ENCODE data around the gene UGT1A7. TPM values are rescaled to one million over a fixed set of nuclear protein-coding genes. Genes with fewer than 3 reads are reported as not detected.
"Not testable (repeated sequence)": the region's sequence is repeated elsewhere in the genome, so short reads cannot be mapped to it uniquely, and the experiment has no call there.

The UGT1A7 gene
- not detected for total RNA-seq

DNA sequence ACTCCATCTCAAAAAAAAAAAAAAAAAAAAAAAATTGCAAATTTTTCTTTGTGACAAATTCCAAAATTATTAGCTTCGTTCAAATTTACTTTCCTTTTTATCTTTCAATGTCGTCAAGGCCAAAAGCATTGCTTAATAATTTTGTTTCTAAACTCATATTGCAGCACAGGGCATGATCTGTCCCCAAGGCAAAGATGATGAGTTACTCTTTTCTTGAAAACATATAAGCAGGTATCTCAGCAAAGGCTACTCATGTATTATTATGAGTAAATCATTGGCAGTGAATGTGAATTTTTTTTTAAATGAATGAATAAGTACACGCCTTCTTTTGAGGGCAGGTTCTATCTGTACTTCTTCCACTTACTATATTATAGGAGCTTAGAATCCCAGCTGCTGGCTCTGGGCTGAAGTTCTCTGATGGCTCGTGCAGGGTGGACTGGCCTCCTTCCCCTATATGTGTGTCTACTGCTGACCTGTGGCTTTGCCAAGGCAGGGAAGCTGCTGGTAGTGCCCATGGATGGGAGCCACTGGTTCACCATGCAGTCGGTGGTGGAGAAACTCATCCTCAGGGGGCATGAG lies at the start of gene UGT1A7:
UGT1A7 (plus strand) TSS at position 381 of the 579 bp plus-strand sequence; CDS start at position 418, 37 bp downstream.
- WGBS, 2 donors: 74 to 88% methylated on average over 4 to 5 of the region's 5 CpGs
- Histone ChIP-seq H3K36me3 (no peaks in the 10 kb centered on the region), H3K27ac (no peak within 1 kb of the TSS), H3K9me3 (no peaks in the 10 kb centered on the region), H3K27me3 (no peaks in the 10 kb centered on the region), H3K4me3 (no peak within 1 kb of the TSS), H3K4me1 (no peaks in the 10 kb centered on the region)
- DNase-seq: no peak
- TF ChIP-seq EP300 (IDR thresholded peaks at IDR 0.05): no peak
- TF ChIP-seq POLR2A (IDR thresholded peaks at IDR 0.05): no peak
- TF ChIP-seq POLR2AphosphoS5 (IDR thresholded peaks at IDR 0.05): no peak
- TF ChIP-seq CTCF (IDR thresholded peaks at IDR 0.05): no peak
- ATAC-seq (ENCODE audit: low FRiP score in 2 of 2): no peak

- WGBS, 2 donors: 89 to 90% methylated on average over 10 of the region's 10 CpGs
These were observed 45.4 kb upstream of the UGT1A7 start, which contains the start of gene UGT1A10 for GRCh38 chr2:233636306-233636705. Gene UGT1A10 (plus strand): TSS chr2:233636448. CDS start chr2:233636523, 75 bp downstream.

GRCh38 chr2:233638836-233639235 lies 42.9 kb upstream of the UGT1A7 start:
- TF ChIP-seq EP300 (IDR thresholded peaks at IDR 0.05): no peak
- no peak for TF ChIP-seq CTCF (IDR thresholded peaks at IDR 0.05)
- TF ChIP-seq POLR2AphosphoS5 (IDR thresholded peaks at IDR 0.05): no peak
- no peak for TF ChIP-seq POLR2A (IDR thresholded peaks at IDR 0.05)
- DNase-seq (no peak), ATAC-seq (ENCODE audit: low FRiP score in 2 of 2) (no peak)
- no peak overlapping the region for H3K4me3 ChIP-seq
- H3K27ac ChIP-seq: no peak overlapping the region
- no peaks in the 10 kb centered on the region for H3K27me3 ChIP-seq
- H3K36me3 ChIP-seq: no peaks in the 10 kb centered on the region
- 53 to 64% methylated on average over 5 of the region's 5 CpGs for WGBS, 2 donors
- H3K9me3 ChIP-seq: no peaks in the 10 kb centered on the region
- no peaks in the 10 kb centered on the region for H3K4me1 ChIP-seq

More at GRCh38 chr2:233636306-233636705, 45.4 kb upstream of the UGT1A7 start, which contains the start of gene UGT1A10:
- not testable (repeated sequence) for H3K27me3 ChIP-seq; H3K4me1 ChIP-seq; H3K36me3 ChIP-seq; ATAC-seq (ENCODE audit: low FRiP score in 2 of 2); H3K9me3 ChIP-seq; H3K4me3 ChIP-seq; H3K27ac ChIP-seq
- peak in 1 of 2 donors; percentile 12 for DNase-seq

DNA sequence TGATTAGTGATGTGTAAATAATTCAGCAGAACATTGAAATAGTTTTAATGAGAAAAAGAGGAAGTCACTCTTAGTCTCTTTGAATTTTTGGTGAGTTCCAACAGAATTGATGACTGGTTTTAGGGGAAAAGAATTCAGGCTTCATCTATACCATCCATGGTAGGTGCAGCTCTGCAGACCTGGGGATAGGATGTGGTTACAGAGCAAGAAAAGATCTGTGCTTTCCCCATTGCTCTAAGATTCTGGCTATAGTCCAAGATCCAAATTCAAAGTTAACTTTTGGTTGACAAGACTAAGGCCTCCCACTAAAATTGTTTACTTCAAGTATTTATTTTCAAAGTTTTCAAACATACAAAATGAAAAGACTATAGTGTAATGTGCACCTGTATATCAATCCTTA lies 41.8 kb upstream of the UGT1A7 start:
- DNase-seq (no peak), ATAC-seq (ENCODE audit: low FRiP score in 2 of 2) (no peak)
- no peak for TF ChIP-seq POLR2AphosphoS5 (IDR thresholded peaks at IDR 0.05)
- TF ChIP-seq EP300 (IDR thresholded peaks at IDR 0.05): no peak
- TF ChIP-seq CTCF (IDR thresholded peaks at IDR 0.05): no peak
- TF ChIP-seq POLR2A (IDR thresholded peaks at IDR 0.05): no peak
- Histone ChIP-seq H3K4me1 (no peaks in the 10 kb centered on the region), H3K9me3 (no peaks in the 10 kb centered on the region), H3K27me3 (no peaks in the 10 kb centered on the region), H3K27ac (no peak overlapping the region), H3K36me3 (no peaks in the 10 kb centered on the region), H3K4me3 (no peak overlapping the region)

DNA sequence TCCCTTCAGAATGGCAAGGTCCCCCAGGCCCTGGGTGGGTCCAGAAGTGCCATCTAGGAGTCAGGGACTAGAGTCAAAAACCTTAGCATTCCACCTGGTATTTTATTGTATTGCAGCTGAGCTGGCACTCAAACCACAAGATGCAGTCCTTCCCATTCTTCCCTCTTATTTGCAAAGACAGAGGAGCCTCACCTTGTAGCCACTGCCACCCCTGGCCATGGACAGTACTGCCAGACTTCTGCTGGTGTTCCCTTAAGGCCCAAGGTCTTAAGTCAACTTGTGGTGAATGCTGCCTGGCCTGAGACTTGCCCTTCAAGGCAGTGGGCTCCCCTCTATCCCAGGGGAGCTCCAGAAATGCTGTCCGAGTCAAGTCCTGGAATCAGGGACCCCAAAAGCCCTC lies 38.6 kb upstream of the UGT1A7 start:
- H3K27ac ChIP-seq: no peak overlapping the region
- ATAC-seq (ENCODE audit: low FRiP score in 2 of 2) (no peak), DNase-seq (no peak)
- H3K4me3 ChIP-seq: no peak overlapping the region
- no peak for TF ChIP-seq POLR2AphosphoS5 (IDR thresholded peaks at IDR 0.05)
- no peak for TF ChIP-seq EP300 (IDR thresholded peaks at IDR 0.05)
- TF ChIP-seq CTCF (IDR thresholded peaks at IDR 0.05): peak in 1 of 6 experiments; percentile 8
- no peak for TF ChIP-seq POLR2A (IDR thresholded peaks at IDR 0.05)
- no peaks in the 10 kb centered on the region for H3K4me1 ChIP-seq
- H3K9me3 ChIP-seq: peaks cover 0 to 19% (median 10%) of the 10 kb centered on the region in 4 donors
- H3K27me3 ChIP-seq: no peaks in the 10 kb centered on the region
- WGBS, 2 donors: 92% methylated on average over 1 of the region's 1 CpG; no CpG with 5 or more reads in 1 of the 2 donors
- no peaks in the 10 kb centered on the region for H3K36me3 ChIP-seq

DNA sequence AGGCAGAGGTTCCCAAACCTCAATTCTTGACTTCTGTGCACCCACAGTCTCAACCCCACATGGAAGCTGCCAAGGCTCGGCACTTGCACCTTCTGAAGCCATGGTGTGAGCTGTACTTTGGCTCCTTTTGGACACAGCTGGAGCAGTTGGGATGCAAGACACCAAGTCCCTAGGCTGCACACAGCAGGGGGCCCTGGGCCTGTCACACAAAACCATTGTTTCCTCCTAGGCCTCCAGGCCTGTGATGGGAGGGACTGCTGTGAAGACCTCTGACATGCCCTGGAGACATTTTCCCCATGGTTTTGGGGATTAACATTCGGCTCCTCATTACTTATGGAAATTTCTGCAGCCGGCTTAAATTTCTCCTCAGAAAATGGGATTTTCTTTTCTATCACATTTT lies 35.7 kb upstream of the UGT1A7 start:
- not testable (repeated sequence) for H3K4me3 ChIP-seq; DNase-seq; H3K27me3 ChIP-seq; ATAC-seq (ENCODE audit: low FRiP score in 2 of 2); H3K36me3 ChIP-seq; H3K4me1 ChIP-seq; H3K27ac ChIP-seq
- 92 to 93% methylated on average over 3 of the region's 3 CpGs for WGBS, 2 donors
- H3K9me3 ChIP-seq: peaks cover 0 to 19% (median 10%) of the 10 kb centered on the region in 4 donors
